Suprapubic skin (tissue), 3 donors: ENCODE measurements around the gene USP10.

Experiments used
- EP300 ChIP-seq: sonication (generic); formaldehyde crosslinking; IDR thresholded peaks from one replicate; pipeline ENCODE4 v1.6.1; 2017; ENCODE audit warnings: antibody characterized with exemption
- TF ChIP-seq, protein P1 (sequence below), 2 donors: fragments of 200-600 bp in 1 of 2; fragments of 450-650 bp in 1 of 2; sonication (generic) in 1 of 2; IDR thresholded peaks; one replicate each; pipeline ENCODE4 v1.5.1; 2016 to 2019; ENCODE audit warnings: antibody characterized with exemption in 2 of 2, mild to moderate bottlenecking in 1 of 2, moderate library complexity in 1 of 2

DNA sequence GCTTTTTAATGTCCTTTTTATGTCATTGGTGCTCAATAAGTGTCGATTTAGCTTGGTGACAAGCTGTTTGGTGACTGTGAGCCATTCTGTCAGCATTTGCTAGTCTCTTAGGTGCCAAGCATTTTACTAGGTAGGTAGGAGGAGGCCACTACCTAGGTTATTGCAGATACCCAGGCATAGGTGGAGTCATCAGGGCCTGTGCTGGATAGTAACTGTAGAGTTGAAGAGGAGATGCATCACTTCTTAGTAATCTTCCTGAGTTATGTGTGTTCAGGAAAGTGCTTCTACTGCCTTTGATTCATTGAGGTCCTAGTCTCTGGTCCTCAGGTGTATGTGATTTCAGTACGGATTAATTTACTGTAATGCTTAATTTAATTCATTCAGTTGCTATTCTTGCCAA lies 17.7 kb downstream of the USP10 start:
- TF ChIP-seq EP300, result no peak
- TF ChIP-seq, protein P1, sequence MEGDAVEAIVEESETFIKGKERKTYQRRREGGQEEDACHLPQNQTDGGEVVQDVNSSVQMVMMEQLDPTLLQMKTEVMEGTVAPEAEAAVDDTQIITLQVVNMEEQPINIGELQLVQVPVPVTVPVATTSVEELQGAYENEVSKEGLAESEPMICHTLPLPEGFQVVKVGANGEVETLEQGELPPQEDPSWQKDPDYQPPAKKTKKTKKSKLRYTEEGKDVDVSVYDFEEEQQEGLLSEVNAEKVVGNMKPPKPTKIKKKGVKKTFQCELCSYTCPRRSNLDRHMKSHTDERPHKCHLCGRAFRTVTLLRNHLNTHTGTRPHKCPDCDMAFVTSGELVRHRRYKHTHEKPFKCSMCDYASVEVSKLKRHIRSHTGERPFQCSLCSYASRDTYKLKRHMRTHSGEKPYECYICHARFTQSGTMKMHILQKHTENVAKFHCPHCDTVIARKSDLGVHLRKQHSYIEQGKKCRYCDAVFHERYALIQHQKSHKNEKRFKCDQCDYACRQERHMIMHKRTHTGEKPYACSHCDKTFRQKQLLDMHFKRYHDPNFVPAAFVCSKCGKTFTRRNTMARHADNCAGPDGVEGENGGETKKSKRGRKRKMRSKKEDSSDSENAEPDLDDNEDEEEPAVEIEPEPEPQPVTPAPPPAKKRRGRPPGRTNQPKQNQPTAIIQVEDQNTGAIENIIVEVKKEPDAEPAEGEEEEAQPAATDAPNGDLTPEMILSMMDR (IDR thresholded peaks at IDR 0.05), result no peak
